Endothelial cell (in vitro differentiated cells): ENCODE data around the gene NOM1. TPM values are rescaled to one million over a fixed set of nuclear protein-coding genes. Genes with fewer than 3 reads are reported as not detected.

Experiments
- DNase-seq: peaks from one replicate; pipeline ENCODE4 v3.0.0; 2021; ENCODE audit warnings: low spot score
- H3K27ac Mint-ChIP-seq: one replicate; pipeline ENCODE4 v1.8.0; 2021; ENCODE audit warnings: mixed read lengths, inconsistent platforms; ENCODE audit not compliant: unreplicated experiment
- H3K27me3 Mint-ChIP-seq: one replicate; pipeline ENCODE4 v1.8.0; 2021; ENCODE audit warnings: mild to moderate bottlenecking, moderate library complexity, mixed read lengths, inconsistent platforms; ENCODE audit not compliant: unreplicated experiment
- H3K36me3 Mint-ChIP-seq: one replicate; pipeline ENCODE4 v1.8.0; 2021; ENCODE audit warnings: mild to moderate bottlenecking, low read depth, mixed read lengths, inconsistent platforms; ENCODE audit not compliant: unreplicated experiment
- H3K4me1 Mint-ChIP-seq: one replicate; pipeline ENCODE4 v1.8.0; 2021; ENCODE audit warnings: mild to moderate bottlenecking, mixed read lengths, inconsistent platforms; ENCODE audit not compliant: unreplicated experiment
- H3K4me3 Mint-ChIP-seq: one replicate; pipeline ENCODE4 v1.8.0; 2021; ENCODE audit warnings: mild to moderate bottlenecking, mixed read lengths, inconsistent platforms; ENCODE audit not compliant: unreplicated experiment
- H3K9me3 Mint-ChIP-seq: one replicate; pipeline ENCODE4 v1.8.0; 2021; ENCODE audit warnings: mixed read lengths, inconsistent platforms; ENCODE audit not compliant: unreplicated experiment
- CTCF ChIP-seq: fragments of 200-600 bp; sonication (generic); IDR thresholded peaks from one replicate; pipeline ENCODE4 v1.5.0; 2021; ENCODE audit warnings: antibody characterized with exemption; ENCODE audit not compliant: unreplicated experiment
- total RNA-seq: library from RNA; stranded (reverse); fragmentation: NEBNext Ultra II Directional; extraction: Animal tissue kit (Norgen Biotek cat#: 25700); gene quantifications from one replicate; pipeline ENCODE4 v1.2.1, GENCODE V29; 2021; ENCODE audit not compliant: unreplicated experiment

NOM1 gene
- total RNA-seq, 1 donor from 2014 or later: 33.6 TPM

DNA sequence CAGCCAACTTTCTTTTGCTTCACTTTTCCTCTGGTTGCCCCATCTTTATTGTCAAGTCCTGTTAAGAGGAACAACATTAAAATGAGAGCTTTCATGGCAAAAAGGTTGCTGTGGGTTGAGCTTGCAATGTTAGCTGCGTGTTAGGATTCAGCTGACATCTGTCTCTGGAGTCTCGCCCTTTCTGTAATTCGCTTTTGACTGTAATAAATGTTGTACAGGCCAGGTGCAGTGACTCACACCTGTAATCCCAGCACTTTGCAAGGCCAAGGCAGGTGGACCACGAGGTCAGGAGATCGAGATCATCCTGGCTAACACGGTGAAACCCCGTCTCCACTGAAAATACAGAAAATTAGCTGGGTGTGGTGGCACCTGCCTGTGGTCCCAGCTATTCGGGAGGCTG lies 36.9 kb downstream of the NOM1 start:
- TF ChIP-seq CTCF: no peak
- H3K36me3 Mint-ChIP-seq: peaks cover 9% of the 10 kb centered on the region
- H3K27me3 Mint-ChIP-seq: peaks cover 8% of the 10 kb centered on the region
- no peak overlapping the region for H3K27ac Mint-ChIP-seq
- H3K4me1 Mint-ChIP-seq: no peaks in the 10 kb centered on the region
- H3K4me3 Mint-ChIP-seq: no peak overlapping the region
- no peaks in the 10 kb centered on the region for H3K9me3 Mint-ChIP-seq
- DNase-seq: no peak

DNA sequence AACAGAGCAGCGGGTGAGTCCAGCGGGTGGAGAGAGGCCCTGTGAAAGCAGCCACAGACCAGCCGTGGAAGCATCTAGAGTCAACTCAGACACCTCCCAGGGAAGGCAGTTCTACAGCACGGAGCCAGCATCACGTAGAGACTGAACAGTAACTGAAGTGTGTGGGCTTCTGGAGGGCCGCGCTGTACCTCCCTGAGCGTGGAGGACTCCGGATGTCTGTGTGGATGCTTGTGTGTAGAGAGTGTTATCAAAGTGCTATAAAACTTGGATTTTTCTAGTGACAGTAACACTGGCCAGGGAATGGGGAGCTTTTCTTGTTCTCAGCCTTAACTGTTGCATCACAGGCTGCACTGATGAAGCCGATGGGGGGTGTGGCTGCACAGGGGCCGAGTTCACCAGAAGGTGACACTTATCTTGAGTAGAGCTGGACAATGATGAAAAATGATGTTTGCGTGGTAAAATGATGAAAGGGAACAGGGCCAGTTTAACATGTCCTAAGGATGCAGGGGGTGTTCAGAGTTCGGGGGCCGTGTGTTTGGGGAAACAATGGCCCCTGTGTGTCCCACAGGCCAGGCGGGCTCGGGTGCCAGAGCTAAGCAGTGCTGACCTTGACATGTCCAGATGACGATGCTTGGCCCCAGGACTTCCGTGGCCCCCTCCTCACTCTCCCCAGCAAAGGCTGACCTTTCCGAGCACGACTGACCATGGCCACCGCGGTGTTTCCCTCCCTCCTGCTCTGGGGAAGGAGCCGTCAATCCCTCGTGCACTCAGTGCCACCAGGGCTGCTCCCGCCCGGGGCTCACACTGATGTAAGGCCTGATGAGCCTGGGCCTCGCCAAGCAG lies 39.1 kb downstream of the NOM1 start:
- Mint-ChIP-seq H3K4me1 (no peaks in the 10 kb centered on the region), H3K4me3 (no peak overlapping the region), H3K27ac (no peak overlapping the region), H3K36me3 (peaks cover 5% of the 10 kb centered on the region), H3K9me3 (no peaks in the 10 kb centered on the region), H3K27me3 (peaks cover 11% of the 10 kb centered on the region)
- no peak for DNase-seq
- TF ChIP-seq CTCF: no peak

GRCh38 chr7:156989766-156990535 lies 40.4 kb downstream of the NOM1 start:
- H3K27ac Mint-ChIP-seq: no peak overlapping the region
- peaks cover 5% of the 10 kb centered on the region for H3K36me3 Mint-ChIP-seq
- no peak for TF ChIP-seq CTCF
- H3K27me3 Mint-ChIP-seq: peaks cover 11% of the 10 kb centered on the region
- no peaks in the 10 kb centered on the region for H3K4me1 Mint-ChIP-seq
- no peak for DNase-seq
- H3K4me3 Mint-ChIP-seq: no peak overlapping the region
- H3K9me3 Mint-ChIP-seq: no peaks in the 10 kb centered on the region

GRCh38 chr7:156993021-156993924 lies 43.8 kb downstream of the NOM1 start:
- Mint-ChIP-seq H3K27me3 (peaks cover 18% of the 10 kb centered on the region), H3K4me3 (no peak overlapping the region), H3K36me3 (peaks cover 3% of the 10 kb centered on the region), H3K27ac (no peak overlapping the region), H3K9me3 (no peaks in the 10 kb centered on the region), H3K4me1 (no peaks in the 10 kb centered on the region)
- TF ChIP-seq CTCF: no peak
- DNase-seq: no peak
